IMR-90 (cell line): ENCODE data around the gene CEP128. TPM values are rescaled to one million over a fixed set of nuclear protein-coding genes. Genes with fewer than 3 reads are reported as not detected.

ENCODE experiments used
- ATAC-seq: fragments of 200-7000 bp; cut with Tn5 transposase; 2 replicates; pipeline ENCODE4 v1.9.1; 2020; ENCODE audit warnings: low read depth, mild to moderate bottlenecking, moderate library complexity
- BruUV-seq: library from RNA; stranded (reverse); fragments of 400-500 nt; replicated peaks from 2 replicates; lab custom pipeline; 2021; lab: Mats Ljungman, UMichigan
- CTCF ChIA-PET: fragments of 300-600 bp; formaldehyde crosslinking; extraction: SDS; loops from one replicate; lab custom pipeline; 2021; ENCODE audit warnings: antibody characterized with exemption; lab: Yijun Ruan, JAX
- POLR2A ChIA-PET: fragments of 300-600 bp; sonication (Branson Sonifier 250); formaldehyde crosslinking; loops from one replicate; lab custom pipeline; 2022; ENCODE audit warnings: antibody characterized with exemption; ENCODE audit not compliant: unreplicated experiment; lab: Charles Lee
- DNase-seq: peaks from one replicate; pipeline ENCODE4 v3.0.0; 2013
- H2AFZ ChIP-seq: replicated peaks from 2 replicates; pipeline ENCODE3; 2013; ENCODE audit warnings: low read length, mild to moderate bottlenecking; ENCODE audit not compliant: poor library complexity
- H2AK5ac ChIP-seq: 2 replicates; pipeline ENCODE4 v1.6.1; 2013; ENCODE audit warnings: low read depth, low read length, inconsistent platforms
- H2AK9ac ChIP-seq: replicated peaks from 2 replicates; pipeline ENCODE3; 2013; ENCODE audit warnings: mild to moderate bottlenecking, low read depth, low read length, moderate library complexity; ENCODE audit not compliant: poor library complexity
- H2BK120ac ChIP-seq: 2 replicates; pipeline ENCODE4 v1.6.1; 2013; ENCODE audit warnings: low read depth, low read length, inconsistent platforms
- H2BK15ac ChIP-seq: 3 replicates; pipeline ENCODE4 v1.6.1; 2013; ENCODE audit warnings: low read depth, low read length, inconsistent platforms
- H2BK20ac ChIP-seq: 2 replicates; pipeline ENCODE4 v1.6.1; 2013; ENCODE audit warnings: low read depth, mild to moderate bottlenecking, inconsistent platforms, low read length, moderate library complexity
- H2BK5ac ChIP-seq: 2 replicates; pipeline ENCODE4 v1.6.1; 2013; ENCODE audit warnings: mild to moderate bottlenecking, low read depth, low read length, inconsistent platforms; ENCODE audit not compliant: poor library complexity, severe bottlenecking
- H3K14ac ChIP-seq: replicated peaks from 2 replicates; pipeline ENCODE4 v1.6.1; 2013; ENCODE audit warnings: low read depth, low read length, inconsistent platforms
- H3K18ac ChIP-seq: 2 replicates; pipeline ENCODE4 v1.6.1; 2013; ENCODE audit warnings: low read depth, low read length, control low read depth
- H3K23ac ChIP-seq: 2 replicates; pipeline ENCODE4 v1.6.1; 2013; ENCODE audit warnings: low read depth, low read length, inconsistent platforms
- H3K27ac ChIP-seq: 2 replicates; pipeline ENCODE4 v1.5.1; 2013; ENCODE audit warnings: mild to moderate bottlenecking, control low read depth, low read length; ENCODE audit not compliant: insufficient read depth
- H3K27me3 ChIP-seq: 2 replicates; pipeline ENCODE4 v1.6.1; 2013; ENCODE audit warnings: low read length; ENCODE audit not compliant: control insufficient read depth, insufficient read depth
- H3K36me3 ChIP-seq: 2 replicates; pipeline ENCODE4 v1.6.1; 2013; ENCODE audit warnings: low read length, mixed read lengths; ENCODE audit not compliant: control insufficient read depth, insufficient read depth
- H3K4ac ChIP-seq: 2 replicates; pipeline ENCODE4 v1.6.1; 2013; ENCODE audit warnings: low read depth, low read length, inconsistent platforms
- H3K4me1 ChIP-seq: 2 replicates; pipeline ENCODE4 v1.6.1; 2013; ENCODE audit warnings: low read length, mixed read lengths; ENCODE audit not compliant: control insufficient read depth, insufficient read depth
- H3K4me2 ChIP-seq: 2 replicates; pipeline ENCODE4 v1.6.1; 2013; ENCODE audit warnings: low read depth, mild to moderate bottlenecking, control low read depth, low read length, moderate library complexity
- H3K4me3 ChIP-seq: 2 replicates; pipeline ENCODE4 v1.5.1; 2013; ENCODE audit warnings: low read depth, mild to moderate bottlenecking, control low read depth, low read length, moderate library complexity; ENCODE audit not compliant: insufficient read depth
- H3K56ac ChIP-seq: 2 replicates; pipeline ENCODE4 v1.6.1; 2013; ENCODE audit warnings: low read length, inconsistent platforms; ENCODE audit not compliant: insufficient read depth; ENCODE audit errors: extremely low read depth
- H3K79me1 ChIP-seq, 2 experiments: 2 replicates each; pipeline ENCODE4 v1.6.1; 2013; ENCODE audit warnings: low read length in 2 of 2, inconsistent platforms in 1 of 2, low read depth in 1 of 2
- H3K9ac ChIP-seq: 2 replicates; pipeline ENCODE4 v1.6.1; 2013; ENCODE audit warnings: low read depth, low read length, control low read depth
- H3K9me1 ChIP-seq: 2 replicates; pipeline ENCODE4 v1.6.1; 2013; ENCODE audit warnings: low read length, inconsistent platforms; ENCODE audit not compliant: insufficient read depth
- H3K9me3 ChIP-seq: 2 replicates; pipeline ENCODE4 v1.6.1; 2013; ENCODE audit warnings: low read length; ENCODE audit not compliant: control insufficient read depth, insufficient read depth
- H4K20me1 ChIP-seq: 2 replicates; pipeline ENCODE4 v1.6.1; 2013; ENCODE audit warnings: low read length, inconsistent platforms; ENCODE audit not compliant: insufficient read depth
- H4K5ac ChIP-seq: 2 replicates; pipeline ENCODE4 v1.6.1; 2013; ENCODE audit warnings: mild to moderate bottlenecking, low read depth, low read length, control low read depth
- H4K8ac ChIP-seq, 2 experiments: 2 replicates each; pipeline ENCODE4 v1.6.1; 2013; ENCODE audit warnings: low read depth in 2 of 2, low read length in 2 of 2, control low read depth in 1 of 2, inconsistent platforms in 1 of 2
- H4K91ac ChIP-seq: 2 replicates; pipeline ENCODE4 v1.6.1; 2013; ENCODE audit warnings: low read depth, low read length, inconsistent platforms; ENCODE audit not compliant: insufficient read depth
- POLR2A ChIP-seq: IDR thresholded peaks from 2 replicates; pipeline ENCODE4 v1.6.1; 2012; ENCODE audit warnings: mild to moderate bottlenecking, low read depth, low read length
- SMC3 ChIP-seq: fragments of 150-350 bp; IDR thresholded peaks from 2 replicates; pipeline ENCODE4 v1.6.1; 2016; ENCODE audit warnings: low read depth, mild to moderate bottlenecking, antibody characterized with exemption, low read length, moderate library complexity
- WGBS, 2 experiments: methylation state at CpG; one replicate each; pipeline versions ENCODE4 v1.1.5 to v1.1.7; 2013; ENCODE audit warnings: missing lambda C conversion rate in 2 of 2; ENCODE audit not compliant: insufficient read length in 1 of 2; ENCODE audit errors: extremely low coverage in 2 of 2; 5-methylcytosine and 5-hydroxymethylcytosine counted together
- dilution Hi-C: fragments of 300-500 bp; cut with HindIII; formaldehyde crosslinking; loops from one replicate; pipeline ENCODE4 v1.14.3; 2018; ENCODE audit warnings: low sequenced_read_pairs; ENCODE audit not compliant: unreplicated experiment
- in situ Hi-C: fragments of 300-500 bp; cut with MboI; formaldehyde crosslinking; loops from 3 replicates; pipeline ENCODE4 v1.14.3; 2019; ENCODE audit warnings: low sequenced_read_pairs, inconsistent platforms, mixed read lengths
- intact Hi-C: fragments of 100-400 bp; cut with micrococcal nuclease; formaldehyde crosslinking; loops from 2 replicates; pipeline ENCODE4 v1.10.0; 2022
- polyA plus RNA-seq, 3 experiments: library from polyadenylated mRNA; depleted of rRNA; stranded (reverse); fragments of >200 nt; gene quantifications; 2 replicates each; pipeline ENCODE4 v1.2.3, GENCODE V29; 2012; ENCODE audit warnings: low replicate concordance in 1 of 3
- total RNA-seq: library from RNA; depleted of rRNA; stranded (reverse); fragments of >200 nt; gene quantifications from 2 replicates; pipeline ENCODE4 v1.2.3, GENCODE V29; 2012

Gene CEP128
- total and polyA plus RNA-seq, 2 of the 4 experiments (the other 2 are of a cell fraction), result 1.9 to 5.7 TPM

DNA sequence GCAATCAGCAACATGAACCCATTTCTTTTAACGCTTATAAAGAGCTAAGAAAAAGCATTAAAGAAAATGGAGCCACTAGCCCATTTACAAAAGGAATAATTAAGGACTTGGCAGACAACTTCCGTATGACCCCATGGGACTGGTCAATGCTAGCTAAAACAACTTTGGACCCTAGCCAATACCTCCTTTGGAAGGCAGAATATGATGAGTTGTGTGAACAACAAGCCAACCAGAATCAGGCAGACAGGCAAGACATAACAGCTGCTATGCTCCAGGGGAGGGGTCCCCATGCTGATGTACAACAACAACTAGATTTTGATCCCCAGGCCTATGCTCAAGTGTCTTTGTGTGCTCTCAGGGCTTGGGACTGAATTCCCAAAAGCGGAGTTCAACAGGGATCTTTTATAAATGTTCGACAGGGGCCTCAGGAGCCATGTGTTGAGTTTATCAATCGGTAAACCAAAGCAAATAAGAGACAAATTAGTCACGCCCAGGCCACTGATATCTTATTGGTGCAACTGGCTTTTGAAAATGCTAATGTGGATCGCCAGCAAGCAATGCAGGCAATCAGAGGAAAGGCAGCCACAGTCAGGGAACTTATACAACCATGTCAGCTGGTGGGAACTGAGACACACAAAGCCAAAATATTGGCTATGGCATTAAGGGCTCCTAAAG lies 475.9 kb downstream of the CEP128 start:
- intact Hi-C loops, result no loop called here
- Histone ChIP-seq H3K4ac (no peak overlapping the region), H2AK5ac (no peak overlapping the region; the same call in 1 of the 2 replicates), H3K23ac (no peak overlapping the region), H3K14ac (no peak overlapping the region), H4K20me1 (no peaks in the 10 kb centered on the region), H3K18ac (no peak overlapping the region), H2BK20ac (no peak overlapping the region), H4K8ac (no peak overlapping the region), H2BK5ac (no peak overlapping the region), H3K4me3 (no peak overlapping the region), H3K56ac (no peak overlapping the region), H3K9me3 (no peaks in the 10 kb centered on the region), H3K9ac (no peak overlapping the region), H3K4me1 (no peaks in the 10 kb centered on the region), H3K36me3 (no peaks in the 10 kb centered on the region), H3K27me3 (no peaks in the 10 kb centered on the region), H3K4me2 (no peak overlapping the region), H2AFZ (no peak overlapping the region), H3K79me1 (no peaks in the 10 kb centered on the region), H2BK15ac (no peak overlapping the region), H4K91ac (no peak overlapping the region), H4K5ac (no peak overlapping the region), H2BK120ac (no peak overlapping the region), H3K9me1 (no peaks in the 10 kb centered on the region), H2AK9ac (no peak overlapping the region), H3K27ac (no peak overlapping the region)
- ChIA-PET CTCF (no interaction called here), POLR2A (no interaction called here)
- no TSS peak for BruUV-seq
- in situ Hi-C loops, result no loop called here
- dilution Hi-C loops, result no loop called here
- ATAC-seq (no peak), DNase-seq (no peak)
- 73% methylated on average over 4 of the region's 7 CpGs; no CpG with 5 or more reads in 1 of the 2 experiments for WGBS, 2 experiments
- TF ChIP-seq POLR2A, result no peak
- TF ChIP-seq SMC3, result no peak
